Transverse colon (tissue), 4 donors: Measurements from ENCODE around the gene KPNA6.

ENCODE experiments used
- CTCF ChIP-seq, 5 experiments: fragments of 200-600 bp in 3 of 5; fragments of 450-650 bp in 2 of 5; sonication (generic) in 3 of 5; IDR thresholded peaks; 1 replicate in 2 of 5; 2 replicates in 3 of 5; pipeline ENCODE4 v1.5.1; 2016 to 2017; ENCODE audit warnings: antibody characterized with exemption in 5 of 5, inconsistent platforms in 3 of 5, mild to moderate bottlenecking in 2 of 5, moderate library complexity in 1 of 5
- EP300 ChIP-seq: sonication (generic); formaldehyde crosslinking; IDR thresholded peaks from one replicate; pipeline ENCODE4 v1.6.1; 2017; ENCODE audit warnings: antibody characterized with exemption, low read depth
- POLR2A ChIP-seq: fragments of 450-650 bp; IDR thresholded peaks from one replicate; pipeline ENCODE4 v1.6.1; 2016; ENCODE audit warnings: antibody characterized with exemption, mild to moderate bottlenecking, moderate library complexity
- POLR2AphosphoS5 ChIP-seq, 3 donors: sonication (generic); formaldehyde crosslinking; IDR thresholded peaks; one replicate each; pipeline ENCODE4 v1.6.1; 2016; ENCODE audit warnings: antibody characterized with exemption in 3 of 3

- TF ChIP-seq POLR2A (no peak), POLR2AphosphoS5 (IDR thresholded peaks at IDR 0.05) (no peak), CTCF (IDR thresholded peaks at IDR 0.05) (no peak), EP300 (no peak)
Observed at GRCh38 chr1:32199043-32199716, 91.3 kb downstream of the KPNA6 start.
